ENCODE measurements around the gene BLVRB.
"Not testable (repeated sequence)": the region's sequence is repeated elsewhere in the genome, so short reads cannot be mapped to it uniquely, and the experiment has no call there.

BLVRB gene

DNA sequence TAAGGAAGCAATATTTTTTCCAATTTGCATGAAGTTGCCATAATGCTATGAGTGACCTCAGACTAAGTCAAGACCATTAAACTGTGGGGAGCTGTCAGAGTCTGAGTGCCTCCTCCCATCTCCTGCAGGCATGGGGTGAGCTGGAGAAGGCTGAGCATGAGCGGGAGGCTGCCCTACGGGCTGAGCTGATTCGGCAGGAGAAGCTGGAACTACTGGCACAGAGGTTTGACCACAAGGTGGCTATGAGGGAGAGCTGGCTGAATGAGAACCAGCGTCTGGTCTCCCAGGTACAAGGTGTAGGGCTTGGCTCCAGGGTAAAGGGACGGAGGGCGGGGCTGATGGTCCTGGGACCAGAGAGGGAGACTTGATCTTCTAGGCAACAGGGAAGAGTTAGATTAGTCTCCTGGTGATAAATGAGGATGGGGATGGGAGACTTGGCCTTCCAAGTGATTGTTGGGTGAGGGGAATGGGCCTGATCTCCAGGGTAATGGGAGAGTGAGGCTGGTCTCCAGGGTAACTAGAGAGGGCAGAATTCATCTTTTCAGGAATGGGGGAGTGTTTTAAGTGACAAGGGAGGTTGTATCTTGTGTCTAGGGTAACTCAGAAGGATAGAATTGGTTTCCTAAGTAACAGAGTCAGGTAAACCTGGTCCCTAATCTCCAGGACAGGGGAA, 37.2 kb upstream of the BLVRB start:
- no peak overlapping the region for H3K4me3 ChIP-seq (ENCODE audit: low read length)
- TF ChIP-seq, protein P1, sequence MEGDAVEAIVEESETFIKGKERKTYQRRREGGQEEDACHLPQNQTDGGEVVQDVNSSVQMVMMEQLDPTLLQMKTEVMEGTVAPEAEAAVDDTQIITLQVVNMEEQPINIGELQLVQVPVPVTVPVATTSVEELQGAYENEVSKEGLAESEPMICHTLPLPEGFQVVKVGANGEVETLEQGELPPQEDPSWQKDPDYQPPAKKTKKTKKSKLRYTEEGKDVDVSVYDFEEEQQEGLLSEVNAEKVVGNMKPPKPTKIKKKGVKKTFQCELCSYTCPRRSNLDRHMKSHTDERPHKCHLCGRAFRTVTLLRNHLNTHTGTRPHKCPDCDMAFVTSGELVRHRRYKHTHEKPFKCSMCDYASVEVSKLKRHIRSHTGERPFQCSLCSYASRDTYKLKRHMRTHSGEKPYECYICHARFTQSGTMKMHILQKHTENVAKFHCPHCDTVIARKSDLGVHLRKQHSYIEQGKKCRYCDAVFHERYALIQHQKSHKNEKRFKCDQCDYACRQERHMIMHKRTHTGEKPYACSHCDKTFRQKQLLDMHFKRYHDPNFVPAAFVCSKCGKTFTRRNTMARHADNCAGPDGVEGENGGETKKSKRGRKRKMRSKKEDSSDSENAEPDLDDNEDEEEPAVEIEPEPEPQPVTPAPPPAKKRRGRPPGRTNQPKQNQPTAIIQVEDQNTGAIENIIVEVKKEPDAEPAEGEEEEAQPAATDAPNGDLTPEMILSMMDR (IDR thresholded peaks at IDR 0.05; ENCODE audit: low read depth, low read length), result no peak
- no peak for TF ChIP-seq EZH2phosphoT487 (IDR thresholded peaks at IDR 0.05; ENCODE audit: low read depth)
- no peak overlapping the region for H3K4me2 ChIP-seq (ENCODE audit: low read length)
- H3K79me2 ChIP-seq (ENCODE audit: low read length), result no peaks in the 10 kb centered on the region
- no peak overlapping the region for H3K27ac ChIP-seq (ENCODE audit: low read length)
- H4K20me1 ChIP-seq (ENCODE audit: insufficient read depth, low read length), result no peaks in the 10 kb centered on the region
- no peaks in the 10 kb centered on the region for H3K9me3 ChIP-seq (ENCODE audit: insufficient read depth, low read length)
- H3K36me3 ChIP-seq (replicated peaks; ENCODE audit: low read depth, low read length), result no peaks in the 10 kb centered on the region
- no peaks in the 10 kb centered on the region for H3K27me3 ChIP-seq (ENCODE audit: low read depth, low read length)
- H3K4me1 ChIP-seq (ENCODE audit: low read length), result no peaks in the 10 kb centered on the region
- H3K9ac ChIP-seq (ENCODE audit: low read length), result no peak overlapping the region
- no peak overlapping the region for H2AFZ ChIP-seq (ENCODE audit: low read depth, low read length)

DNA sequence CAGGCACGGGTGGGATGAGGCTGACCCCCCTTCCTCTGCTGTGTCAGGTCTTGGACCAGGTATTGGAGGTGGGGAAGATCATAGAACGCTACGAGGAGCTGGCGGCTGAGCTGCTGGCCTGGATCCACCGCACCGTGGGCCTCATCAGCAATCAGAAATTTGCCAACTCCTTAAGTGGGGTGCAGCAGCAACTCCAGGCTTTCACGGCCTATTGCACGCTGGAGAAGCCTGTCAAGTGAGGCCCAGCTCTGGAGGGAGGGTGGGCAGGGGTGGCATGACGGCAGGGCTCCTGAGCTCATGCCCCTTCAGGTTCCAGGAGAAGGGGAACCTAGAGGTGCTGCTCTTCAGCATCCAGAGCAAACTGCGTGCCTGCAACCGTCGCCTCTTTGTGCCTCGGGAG, 36.5 kb upstream of the BLVRB start:
- H2AFZ ChIP-seq (ENCODE audit: low read depth, low read length), result no peak overlapping the region
- H3K4me2 ChIP-seq (ENCODE audit: low read length), result no peak overlapping the region
- no peaks in the 10 kb centered on the region for H4K20me1 ChIP-seq (ENCODE audit: insufficient read depth, low read length)
- no peak for TF ChIP-seq EZH2phosphoT487 (IDR thresholded peaks at IDR 0.05; ENCODE audit: low read depth)
- TF ChIP-seq, protein P1 (IDR thresholded peaks at IDR 0.05; ENCODE audit: low read depth, low read length), result no peak
- H3K9me3 ChIP-seq (ENCODE audit: insufficient read depth, low read length), result no peaks in the 10 kb centered on the region
- H3K79me2 ChIP-seq (ENCODE audit: low read length), result no peaks in the 10 kb centered on the region
- no peak overlapping the region for H3K9ac ChIP-seq (ENCODE audit: low read length)
- H3K27me3 ChIP-seq (ENCODE audit: low read depth, low read length), result no peaks in the 10 kb centered on the region
- H3K4me1 ChIP-seq (ENCODE audit: low read length), result no peaks in the 10 kb centered on the region
- no peak overlapping the region for H3K27ac ChIP-seq (ENCODE audit: low read length)
- H3K36me3 ChIP-seq (replicated peaks; ENCODE audit: low read depth, low read length), result no peaks in the 10 kb centered on the region
- no peak overlapping the region for H3K4me3 ChIP-seq (ENCODE audit: low read length)

DNA sequence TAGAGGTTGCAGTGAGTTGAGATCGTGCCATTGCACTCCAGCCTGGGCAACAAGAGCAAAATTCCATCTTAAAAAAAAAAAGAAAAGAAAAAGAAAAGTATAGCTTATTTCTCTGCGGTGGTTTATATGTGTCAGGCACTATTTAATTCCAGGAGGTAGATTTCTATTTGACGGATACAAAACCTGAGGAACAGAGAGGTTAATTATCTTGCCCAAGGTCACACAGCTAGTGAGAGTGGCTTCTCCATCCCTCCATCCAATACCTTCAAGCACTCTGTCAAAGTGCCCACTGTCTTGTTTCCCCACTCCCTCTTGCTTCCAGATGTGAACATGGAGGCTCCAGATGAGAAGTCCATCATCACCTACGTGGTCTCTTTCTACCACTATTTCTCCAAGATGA, 36.1 kb upstream of the BLVRB start:
- Histone ChIP-seq H3K4me1 (ENCODE audit: low read length) (no peaks in the 10 kb centered on the region), H3K9ac (ENCODE audit: low read length) (no peak overlapping the region), H3K9me3 (ENCODE audit: insufficient read depth, low read length) (no peaks in the 10 kb centered on the region), H3K79me2 (ENCODE audit: low read length) (no peaks in the 10 kb centered on the region), H3K27me3 (ENCODE audit: low read depth, low read length) (no peaks in the 10 kb centered on the region), H3K4me3 (ENCODE audit: low read length) (no peak overlapping the region), H4K20me1 (ENCODE audit: insufficient read depth, low read length) (no peaks in the 10 kb centered on the region), H3K4me2 (ENCODE audit: low read length) (no peak overlapping the region), H3K27ac (ENCODE audit: low read length) (no peak overlapping the region), H2AFZ (ENCODE audit: low read depth, low read length) (no peak overlapping the region), H3K36me3 (replicated peaks; ENCODE audit: low read depth, low read length) (no peaks in the 10 kb centered on the region)
- TF ChIP-seq EZH2phosphoT487 (IDR thresholded peaks at IDR 0.05; ENCODE audit: low read depth), result no peak
- TF ChIP-seq, protein P1 (IDR thresholded peaks at IDR 0.05; ENCODE audit: low read depth, low read length), result no peak

DNA sequence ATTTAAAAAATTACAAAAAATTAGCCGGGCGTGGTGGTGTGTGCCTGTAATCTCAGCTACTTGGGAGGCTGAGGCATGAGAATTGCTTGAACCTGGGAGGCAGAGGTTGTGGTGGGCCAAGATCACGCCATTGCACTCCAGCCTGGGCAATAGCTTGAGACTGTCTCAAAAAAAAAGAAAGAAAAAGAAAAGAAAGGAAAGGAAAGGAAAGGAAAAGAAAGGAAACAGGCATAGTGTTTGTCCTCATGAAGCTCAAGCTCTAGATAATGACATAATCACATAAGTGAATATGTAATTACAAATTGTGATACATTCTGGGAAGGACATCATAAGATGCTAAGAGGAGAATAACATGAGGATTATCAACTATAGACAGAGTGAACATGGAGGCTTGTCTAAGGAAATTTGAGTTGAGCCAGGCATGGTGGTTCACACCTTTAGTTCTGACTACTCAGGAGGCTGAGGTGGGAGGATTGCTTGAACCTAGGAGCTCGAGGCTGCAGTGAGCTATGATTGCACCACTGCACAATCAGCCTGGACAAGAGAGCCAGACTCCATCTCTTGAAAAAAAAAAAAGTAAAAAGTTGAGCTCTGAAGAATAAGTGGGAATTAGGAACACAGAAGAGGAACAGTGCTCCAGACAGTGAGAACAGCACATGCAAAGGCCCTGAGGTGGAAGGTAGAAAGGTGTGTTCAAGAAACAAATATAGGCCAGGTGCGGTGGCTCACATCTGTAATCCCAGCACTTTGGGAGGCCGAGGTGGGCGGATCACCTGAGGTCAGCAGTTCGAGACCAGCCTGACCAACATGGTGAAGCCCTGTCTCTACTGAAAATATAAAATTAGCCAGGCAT, 35.4 kb upstream of the BLVRB start:
- not testable (repeated sequence) for H3K9me3 ChIP-seq (ENCODE audit: insufficient read depth, low read length); H3K79me2 ChIP-seq (ENCODE audit: low read length); H3K27ac ChIP-seq (ENCODE audit: low read length); H3K9ac ChIP-seq (ENCODE audit: low read length); H3K36me3 ChIP-seq (replicated peaks; ENCODE audit: low read depth, low read length); H4K20me1 ChIP-seq (ENCODE audit: insufficient read depth, low read length); H3K4me1 ChIP-seq (ENCODE audit: low read length); H3K4me3 ChIP-seq (ENCODE audit: low read length); H3K27me3 ChIP-seq (ENCODE audit: low read depth, low read length); H3K4me2 ChIP-seq (ENCODE audit: low read length); H2AFZ ChIP-seq (ENCODE audit: low read depth, low read length)
